Epithelial cell of esophagus (primary cell): Measurements from ENCODE around the gene CNBD2.
"Not testable (repeated sequence)": the region's sequence is repeated elsewhere in the genome, so short reads cannot be mapped to it uniquely, and the experiment has no call there.

Source experiments
- DNase-seq: peaks from one replicate; pipeline ENCODE4 v3.0.0; 2010; ENCODE audit warnings: low read depth
- H3K4me3 ChIP-seq: 2 replicates; pipeline ENCODE4 v1.5.1; 2011; ENCODE audit warnings: mild to moderate bottlenecking, low read length, control low read depth
- CTCF ChIP-seq: IDR thresholded peaks from 2 replicates; pipeline ENCODE4 v1.5.1; 2011; ENCODE audit warnings: low read depth, mild to moderate bottlenecking, low read length, control low read depth, inconsistent platforms; ENCODE audit not compliant: insufficient read depth; ENCODE audit errors: missing control alignments

The CNBD2 gene

GRCh38 chr20:36064658-36065426 lies 96.5 kb downstream of the CNBD2 start:
- peak; percentile 86 for DNase-seq
- peak overlapping the region; percentile 62 for H3K4me3 ChIP-seq
- no peak for TF ChIP-seq CTCF

DNA sequence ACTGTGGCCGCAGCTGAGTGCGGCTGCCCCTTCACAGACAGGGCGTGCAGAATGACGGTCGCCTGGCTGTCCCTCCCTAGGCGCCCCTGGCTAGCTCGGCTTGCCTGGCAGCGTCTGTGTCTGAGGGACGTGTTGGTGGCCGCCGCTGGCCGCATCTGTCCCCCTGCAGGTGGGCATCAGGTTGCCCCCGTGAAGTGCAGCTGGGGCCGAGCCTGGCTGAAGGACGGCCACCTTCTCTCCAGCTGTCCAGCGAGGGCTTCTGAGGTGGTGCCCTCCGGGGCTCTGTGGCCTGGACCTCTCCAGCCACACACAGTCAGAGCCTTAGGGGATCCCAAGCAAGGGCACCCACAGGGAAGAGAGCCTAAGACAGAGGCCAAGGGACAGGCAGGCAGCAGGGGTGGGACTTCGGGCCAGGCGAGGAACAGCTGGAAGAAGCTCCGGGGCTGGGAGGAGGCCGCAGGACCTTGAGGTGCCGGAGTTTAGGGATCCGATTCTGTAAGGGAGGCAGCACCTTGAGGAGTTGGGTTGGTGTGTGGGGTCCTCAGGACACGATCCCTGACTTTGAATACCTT lies 97.1 kb downstream of the CNBD2 start:
- DNase-seq: no peak
- TF ChIP-seq CTCF: no peak
- H3K4me3 ChIP-seq: peak overlapping the region; percentile 62

- DNase-seq: no peak
- H3K4me3 ChIP-seq: no peak overlapping the region
- no peak for TF ChIP-seq CTCF
Measured at GRCh38 chr20:36066777-36067176, 98.4 kb downstream of the CNBD2 start.

DNA sequence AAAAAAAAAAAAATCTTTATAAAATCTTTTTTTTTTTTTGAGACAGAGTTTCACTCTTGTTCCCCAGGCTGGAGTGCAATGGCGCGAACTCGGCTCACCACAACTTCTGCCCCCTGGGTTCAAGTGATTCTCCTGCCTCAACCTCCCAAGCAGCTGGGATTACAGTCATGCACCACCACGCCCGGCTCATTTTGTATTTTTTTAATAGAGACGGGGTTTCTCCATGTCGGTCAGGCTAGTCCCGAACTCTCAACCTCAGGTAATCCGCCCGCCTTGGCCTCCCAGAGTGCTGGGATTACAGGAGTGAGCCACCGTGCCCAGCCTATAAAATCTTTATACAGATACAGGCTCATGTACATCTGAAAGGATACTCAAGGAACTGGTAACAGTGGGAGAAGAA lies 100.1 kb downstream of the CNBD2 start:
- not testable (repeated sequence) for DNase-seq, H3K4me3 ChIP-seq

- H3K4me3 ChIP-seq: no peak overlapping the region
- no peak for TF ChIP-seq CTCF
- DNase-seq: no peak
Measured at GRCh38 chr20:36070451-36070850, 102.1 kb downstream of the CNBD2 start.

DNA sequence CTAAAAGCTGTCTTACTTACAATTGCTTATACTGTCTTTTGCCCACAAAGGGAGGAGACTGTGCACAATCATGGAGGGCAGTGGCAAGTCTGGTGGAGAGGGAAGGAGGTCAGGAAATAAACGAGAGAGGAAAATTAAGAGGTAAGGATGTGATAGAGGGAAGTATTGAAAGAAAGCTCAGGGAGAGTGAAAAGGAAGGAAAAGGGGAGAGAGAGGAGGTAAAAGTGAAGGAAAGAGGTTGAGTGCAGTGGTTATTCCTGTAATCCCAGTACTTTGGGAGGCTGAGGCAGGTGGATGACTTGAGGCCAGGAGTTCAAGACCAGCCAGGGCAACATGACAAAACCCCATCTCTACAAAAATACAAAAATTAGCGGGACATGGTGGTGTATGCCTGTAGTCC lies 103.5 kb downstream of the CNBD2 start:
- H3K4me3 ChIP-seq: no peak overlapping the region
- DNase-seq: no peak
- no peak for TF ChIP-seq CTCF

DNA sequence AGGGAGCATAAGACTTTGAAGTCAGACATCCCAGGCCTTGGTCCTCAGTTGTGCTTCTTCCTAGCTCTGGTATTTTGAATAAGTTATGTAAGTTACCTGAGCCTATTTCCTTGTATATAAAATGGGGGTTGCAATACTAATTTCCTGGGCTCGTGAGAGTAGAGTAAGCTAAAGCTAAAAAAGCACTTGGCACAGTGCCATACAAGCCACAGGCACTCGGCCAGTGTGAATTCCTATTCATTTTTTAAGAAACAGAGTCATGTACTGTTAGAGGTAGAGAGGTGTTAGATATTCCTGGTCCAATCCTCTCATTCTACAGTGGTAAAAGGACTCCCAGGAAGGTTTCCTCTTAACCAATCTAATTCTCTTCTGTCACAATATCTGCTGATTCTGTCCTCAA lies 106.6 kb downstream of the CNBD2 start:
- no peak for TF ChIP-seq CTCF
- DNase-seq: no peak
- no peak overlapping the region for H3K4me3 ChIP-seq

- H3K4me3 ChIP-seq, DNase-seq: not testable (repeated sequence)
Measured at GRCh38 chr20:36077762-36078161, 109.4 kb downstream of the CNBD2 start.
